OCI-LY1 (cell line): Measurements from ENCODE around the gene NTS.

Source experiments
- H2AFZ ChIP-seq: fragments of 200-600 bp; sonication (generic), shearing (Covaris generic); 2 replicates; pipeline ENCODE4 v1.6.0; 2014; ENCODE audit warnings: antibody characterized with exemption, mild to moderate bottlenecking, low read length
- H3F3A ChIP-seq: fragments of 200-600 bp; sonication (generic), shearing (Covaris generic); 2 replicates; pipeline ENCODE4 v1.6.0; 2014; ENCODE audit warnings: mild to moderate bottlenecking, antibody characterized with exemption, low read length, moderate library complexity; ENCODE audit not compliant: insufficient read depth
- H3K27ac ChIP-seq: fragments of 200-600 bp; sonication (generic); 2 replicates; pipeline ENCODE4 v1.5.1; 2014; ENCODE audit warnings: low read length, mixed run types, mild to moderate bottlenecking, low read depth; ENCODE audit not compliant: poor library complexity, severe bottlenecking
- H3K27me3 ChIP-seq: fragments of 200-600 bp; sonication (generic); 2 replicates; pipeline ENCODE4 v1.6.0; 2014; ENCODE audit warnings: antibody characterized with exemption, mild to moderate bottlenecking, low read length, moderate library complexity; ENCODE audit not compliant: insufficient read depth
- H3K36me3 ChIP-seq: fragments of 200-600 bp; sonication (generic); 2 replicates; pipeline ENCODE4 v1.6.1; 2014; ENCODE audit warnings: mild to moderate bottlenecking, antibody characterized with exemption, low read length, moderate library complexity, mixed read lengths; ENCODE audit not compliant: insufficient read depth
- H3K4me1 ChIP-seq: fragments of 200-600 bp; sonication (generic); 2 replicates; pipeline ENCODE4 v1.5.1; 2014; ENCODE audit warnings: mild to moderate bottlenecking, low read length, moderate library complexity; ENCODE audit not compliant: insufficient read depth, severe bottlenecking
- H3K4me2 ChIP-seq: fragments of 200-600 bp; sonication (generic), shearing (Covaris generic); 2 replicates; pipeline ENCODE4 v1.6.1; 2014; ENCODE audit warnings: low read length
- H3K4me3 ChIP-seq: fragments of 200-600 bp; sonication (generic); 2 replicates; pipeline ENCODE4 v1.5.1; 2014; ENCODE audit warnings: low read length, low read depth, mild to moderate bottlenecking, mixed read lengths; ENCODE audit not compliant: poor library complexity, severe bottlenecking
- H3K79me2 ChIP-seq: fragments of 200-600 bp; shearing (Covaris generic); 2 replicates; pipeline ENCODE4 v1.6.1; 2016; ENCODE audit warnings: mixed run types, low read length, mixed read lengths; ENCODE audit not compliant: insufficient read depth
- H3K9ac ChIP-seq: fragments of 200-600 bp; sonication (generic), shearing (Covaris generic); 2 replicates; pipeline ENCODE4 v1.6.1; 2014; ENCODE audit warnings: mild to moderate bottlenecking, low read length, mixed read lengths
- H3K9me2 ChIP-seq: fragments of 200-600 bp; sonication (generic), shearing (Covaris generic); 2 replicates; pipeline ENCODE4 v1.6.1; 2014; ENCODE audit warnings: low read depth, mild to moderate bottlenecking, low read length, mixed read lengths
- H3K9me3 ChIP-seq: fragments of 200-600 bp; shearing (Covaris generic); 2 replicates; pipeline ENCODE4 v1.6.1; 2014; ENCODE audit warnings: low read length, mixed read lengths
- H4K20me1 ChIP-seq: fragments of 200-600 bp; sonication (generic), shearing (Covaris generic); 2 replicates; pipeline ENCODE4 v1.6.0; 2016; ENCODE audit warnings: mild to moderate bottlenecking, low read length; ENCODE audit not compliant: insufficient read depth
- CTCF ChIP-seq: fragments of 200-600 bp; sonication (generic), shearing (Covaris generic); IDR thresholded peaks from 2 replicates; pipeline ENCODE4 v1.5.1; 2017; ENCODE audit warnings: mild to moderate bottlenecking, antibody characterized with exemption, low read length, moderate library complexity, mixed read lengths
- EZH2 ChIP-seq: fragments of 200-600 bp; sonication (generic), shearing (Covaris generic); IDR thresholded peaks from 2 replicates; pipeline ENCODE4 v1.8.0; 2017; ENCODE audit warnings: borderline replicate concordance, mixed run types, mild to moderate bottlenecking, antibody characterized with exemption, low read length, moderate library complexity, mixed read lengths

NTS gene

GRCh38 chr12:85920324-85920947 is 46.3 kb downstream of the NTS start:
- no peak overlapping the region for H3K4me2 ChIP-seq
- no peaks in the 10 kb centered on the region for H3K9me2 ChIP-seq
- no peaks in the 10 kb centered on the region for H3K9me3 ChIP-seq
- no peaks in the 10 kb centered on the region for H3K36me3 ChIP-seq
- no peaks in the 10 kb centered on the region for H4K20me1 ChIP-seq
- H3K4me3 ChIP-seq = no peak overlapping the region
- no peaks in the 10 kb centered on the region for H3K79me2 ChIP-seq
- H3K27ac ChIP-seq = no peak overlapping the region
- no peak for TF ChIP-seq EZH2
- TF ChIP-seq CTCF = peak; percentile 48
- no peaks in the 10 kb centered on the region for H3K4me1 ChIP-seq
- no peaks in the 10 kb centered on the region for H3K27me3 ChIP-seq
- H2AFZ ChIP-seq = no peak overlapping the region
- no peaks in the 10 kb centered on the region for H3F3A ChIP-seq
- no peak overlapping the region for H3K9ac ChIP-seq

- Histone ChIP-seq H2AFZ (no peak overlapping the region), H3K79me2 (no peaks in the 10 kb centered on the region), H3K27me3 (no peaks in the 10 kb centered on the region), H3K27ac (no peak overlapping the region), H4K20me1 (no peaks in the 10 kb centered on the region), H3K9me2 (no peaks in the 10 kb centered on the region), H3K4me3 (no peak overlapping the region), H3K4me2 (no peak overlapping the region), H3K4me1 (no peaks in the 10 kb centered on the region), H3F3A (no peaks in the 10 kb centered on the region), H3K36me3 (no peaks in the 10 kb centered on the region), H3K9ac (no peak overlapping the region), H3K9me3 (no peaks in the 10 kb centered on the region)
- TF ChIP-seq CTCF = peak; percentile 61
- TF ChIP-seq EZH2 = no peak
Measured at GRCh38 chr12:85923767-85924331, 49.8 kb downstream of the NTS start.

GRCh38 chr12:85927166-85927565 is 53.1 kb downstream of the NTS start:
- Histone ChIP-seq H3K9ac (no peak overlapping the region), H3K27ac (no peak overlapping the region), H3F3A (no peaks in the 10 kb centered on the region), H3K9me2 (no peaks in the 10 kb centered on the region), H2AFZ (no peak overlapping the region), H3K79me2 (no peaks in the 10 kb centered on the region), H3K36me3 (no peaks in the 10 kb centered on the region), H3K27me3 (no peaks in the 10 kb centered on the region), H3K4me2 (no peak overlapping the region), H3K4me1 (no peaks in the 10 kb centered on the region), H3K4me3 (no peak overlapping the region), H3K9me3 (no peaks in the 10 kb centered on the region), H4K20me1 (no peaks in the 10 kb centered on the region)
- TF ChIP-seq CTCF = no peak
